ENCODE data around the gene CHRNB4.
A peak's percentile ranks its signal among the peaks of the same experiment; 100 is the strongest.
"Not testable (repeated sequence)": the region's sequence is repeated elsewhere in the genome, so short reads cannot be mapped to it uniquely, and the experiment has no call there.

CHRNB4 gene

GRCh38 chr15:78641102-78641748 is at the start of gene CHRNB4:
TSS of gene CHRNB4 (minus strand) at chr15:78641210. CDS start at chr15:78641133, 77 bp downstream.
- H3K27ac ChIP-seq (ENCODE audit: low read length): no peak within 1 kb of the TSS
- H3K9ac ChIP-seq (ENCODE audit: low read depth, low read length): peak within 1 kb of the TSS; percentile 52; the same call in 1 of the 2 replicates
- peaks cover 10% of the 10 kb centered on the region; the same call in 1 of the 2 replicates for H3K4me1 ChIP-seq (ENCODE audit: insufficient read depth, low read length)
- H3K4me3 ChIP-seq (ENCODE audit: low read length): peak within 1 kb of the TSS; percentile 79
- peaks cover 28% of the 10 kb centered on the region for H3K27me3 ChIP-seq (ENCODE audit: insufficient read depth, low read length)
- H3K36me3 ChIP-seq (ENCODE audit: insufficient read depth, low read depth, low read length): no peaks in the 10 kb centered on the region
- H3K9me3 ChIP-seq (ENCODE audit: insufficient read depth, low read depth, low read length): no peaks in the 10 kb centered on the region

- Histone ChIP-seq H3K4me3 (ENCODE audit: low read length) (no peak overlapping the region), H3K4me1 (ENCODE audit: insufficient read depth, low read length) (peaks cover 17% of the 10 kb centered on the region), H3K36me3 (ENCODE audit: insufficient read depth, low read depth, low read length) (no peaks in the 10 kb centered on the region), H3K27me3 (ENCODE audit: insufficient read depth, low read length) (0 out of 2 replicates have a peak, but pooled peaks cover 4% of the 10 kb centered on the region), H3K27ac (ENCODE audit: low read length) (no peak overlapping the region), H3K9me3 (ENCODE audit: insufficient read depth, low read depth, low read length) (no peaks in the 10 kb centered on the region), H3K9ac (ENCODE audit: low read depth, low read length) (no peak overlapping the region)
These were observed 48.6 kb upstream of the CHRNB4 start for GRCh38 chr15:78689626-78690025.

GRCh38 chr15:78685925-78686324 is 44.9 kb upstream of the CHRNB4 start:
- H3K27ac ChIP-seq (ENCODE audit: low read length): no peak overlapping the region
- no peaks in the 10 kb centered on the region for H3K9me3 ChIP-seq (ENCODE audit: insufficient read depth, low read depth, low read length)
- no peaks in the 10 kb centered on the region for H3K36me3 ChIP-seq (ENCODE audit: insufficient read depth, low read depth, low read length)
- H3K9ac ChIP-seq (ENCODE audit: low read depth, low read length): no peak overlapping the region
- H3K4me1 ChIP-seq (ENCODE audit: insufficient read depth, low read length): peaks cover 24% of the 10 kb centered on the region
- no peaks in the 10 kb centered on the region; the same call in 1 of the 2 replicates for H3K27me3 ChIP-seq (ENCODE audit: insufficient read depth, low read length)
- H3K4me3 ChIP-seq (ENCODE audit: low read length): no peak overlapping the region

GRCh38 chr15:78685159-78685921 is 44.3 kb upstream of the CHRNB4 start:
- Histone ChIP-seq H3K27me3 (ENCODE audit: insufficient read depth, low read length) (no peaks in the 10 kb centered on the region; the same call in 1 of the 2 replicates), H3K36me3 (ENCODE audit: insufficient read depth, low read depth, low read length) (no peaks in the 10 kb centered on the region), H3K4me3 (ENCODE audit: low read length) (0 out of 2 replicates have a peak overlapping the region, but pooled peaks have one; percentile 13), H3K4me1 (ENCODE audit: insufficient read depth, low read length) (peaks cover 21% of the 10 kb centered on the region), H3K27ac (ENCODE audit: low read length) (no peak overlapping the region), H3K9me3 (ENCODE audit: insufficient read depth, low read depth, low read length) (no peaks in the 10 kb centered on the region), H3K9ac (ENCODE audit: low read depth, low read length) (no peak overlapping the region)

GRCh38 chr15:78684657-78685056 is 43.6 kb upstream of the CHRNB4 start:
- H3K27ac ChIP-seq (ENCODE audit: low read length): no peak overlapping the region
- no peak overlapping the region for H3K4me3 ChIP-seq (ENCODE audit: low read length)
- H3K27me3 ChIP-seq (ENCODE audit: insufficient read depth, low read length): no peaks in the 10 kb centered on the region; the same call in 1 of the 2 replicates
- peaks cover 21% of the 10 kb centered on the region for H3K4me1 ChIP-seq (ENCODE audit: insufficient read depth, low read length)
- H3K9me3 ChIP-seq (ENCODE audit: insufficient read depth, low read depth, low read length): no peaks in the 10 kb centered on the region
- H3K9ac ChIP-seq (ENCODE audit: low read depth, low read length): no peak overlapping the region
- no peaks in the 10 kb centered on the region for H3K36me3 ChIP-seq (ENCODE audit: insufficient read depth, low read depth, low read length)

GRCh38 chr15:78683599-78683998 is 42.6 kb upstream of the CHRNB4 start:
- H3K36me3 ChIP-seq (ENCODE audit: insufficient read depth, low read depth, low read length); H3K4me3 ChIP-seq (ENCODE audit: low read length); H3K9ac ChIP-seq (ENCODE audit: low read depth, low read length); H3K9me3 ChIP-seq (ENCODE audit: insufficient read depth, low read depth, low read length); H3K27ac ChIP-seq (ENCODE audit: low read length); H3K27me3 ChIP-seq (ENCODE audit: insufficient read depth, low read length): not testable (repeated sequence)
- H3K4me1 ChIP-seq (ENCODE audit: insufficient read depth, low read length): peaks cover 21% of the 10 kb centered on the region

GRCh38 chr15:78682693-78683410 is 41.8 kb upstream of the CHRNB4 start:
- Histone ChIP-seq H3K9ac (ENCODE audit: low read depth, low read length) (no peak overlapping the region), H3K4me3 (ENCODE audit: low read length) (no peak overlapping the region), H3K4me1 (ENCODE audit: insufficient read depth, low read length) (peaks cover 22% of the 10 kb centered on the region), H3K27me3 (ENCODE audit: insufficient read depth, low read length) (no peaks in the 10 kb centered on the region; the same call in 1 of the 2 replicates), H3K9me3 (ENCODE audit: insufficient read depth, low read depth, low read length) (no peaks in the 10 kb centered on the region), H3K36me3 (ENCODE audit: insufficient read depth, low read depth, low read length) (no peaks in the 10 kb centered on the region), H3K27ac (ENCODE audit: low read length) (no peak overlapping the region)

- Histone ChIP-seq H3K27ac (ENCODE audit: low read length) (no peak overlapping the region), H3K36me3 (ENCODE audit: insufficient read depth, low read depth, low read length) (no peaks in the 10 kb centered on the region), H3K27me3 (ENCODE audit: insufficient read depth, low read length) (no peaks in the 10 kb centered on the region; the same call in 1 of the 2 replicates), H3K4me3 (ENCODE audit: low read length) (no peak overlapping the region), H3K4me1 (ENCODE audit: insufficient read depth, low read length) (peaks cover 26% of the 10 kb centered on the region), H3K9ac (ENCODE audit: low read depth, low read length) (no peak overlapping the region), H3K9me3 (ENCODE audit: insufficient read depth, low read depth, low read length) (no peaks in the 10 kb centered on the region)
These were observed 41.1 kb upstream of the CHRNB4 start for GRCh38 chr15:78682004-78682651.

GRCh38 chr15:78681281-78682003 is 40.4 kb upstream of the CHRNB4 start:
- Histone ChIP-seq H3K27ac (ENCODE audit: low read length) (no peak overlapping the region), H3K4me3 (ENCODE audit: low read length) (no peak overlapping the region), H3K4me1 (ENCODE audit: insufficient read depth, low read length) (peaks cover 26% of the 10 kb centered on the region), H3K36me3 (ENCODE audit: insufficient read depth, low read depth, low read length) (no peaks in the 10 kb centered on the region), H3K9ac (ENCODE audit: low read depth, low read length) (no peak overlapping the region), H3K9me3 (ENCODE audit: insufficient read depth, low read depth, low read length) (no peaks in the 10 kb centered on the region), H3K27me3 (ENCODE audit: insufficient read depth, low read length) (no peaks in the 10 kb centered on the region; the same call in 1 of the 2 replicates)

- no peak overlapping the region for H3K4me3 ChIP-seq (ENCODE audit: low read length)
- peaks cover 6% of the 10 kb centered on the region; the same call in 1 of the 2 replicates for H3K27me3 ChIP-seq (ENCODE audit: insufficient read depth, low read length)
- H3K36me3 ChIP-seq (ENCODE audit: insufficient read depth, low read depth, low read length): no peaks in the 10 kb centered on the region
- H3K9ac ChIP-seq (ENCODE audit: low read depth, low read length): no peak overlapping the region
- peaks cover 20% of the 10 kb centered on the region; the same call in 1 of the 2 replicates for H3K4me1 ChIP-seq (ENCODE audit: insufficient read depth, low read length)
- no peaks in the 10 kb centered on the region for H3K9me3 ChIP-seq (ENCODE audit: insufficient read depth, low read depth, low read length)
- H3K27ac ChIP-seq (ENCODE audit: low read length): no peak overlapping the region
These were observed 39.5 kb upstream of the CHRNB4 start for GRCh38 chr15:78680431-78681075.
